ENCODE measurements around the gene SFT2D2.

SFT2D2 gene

DNA sequence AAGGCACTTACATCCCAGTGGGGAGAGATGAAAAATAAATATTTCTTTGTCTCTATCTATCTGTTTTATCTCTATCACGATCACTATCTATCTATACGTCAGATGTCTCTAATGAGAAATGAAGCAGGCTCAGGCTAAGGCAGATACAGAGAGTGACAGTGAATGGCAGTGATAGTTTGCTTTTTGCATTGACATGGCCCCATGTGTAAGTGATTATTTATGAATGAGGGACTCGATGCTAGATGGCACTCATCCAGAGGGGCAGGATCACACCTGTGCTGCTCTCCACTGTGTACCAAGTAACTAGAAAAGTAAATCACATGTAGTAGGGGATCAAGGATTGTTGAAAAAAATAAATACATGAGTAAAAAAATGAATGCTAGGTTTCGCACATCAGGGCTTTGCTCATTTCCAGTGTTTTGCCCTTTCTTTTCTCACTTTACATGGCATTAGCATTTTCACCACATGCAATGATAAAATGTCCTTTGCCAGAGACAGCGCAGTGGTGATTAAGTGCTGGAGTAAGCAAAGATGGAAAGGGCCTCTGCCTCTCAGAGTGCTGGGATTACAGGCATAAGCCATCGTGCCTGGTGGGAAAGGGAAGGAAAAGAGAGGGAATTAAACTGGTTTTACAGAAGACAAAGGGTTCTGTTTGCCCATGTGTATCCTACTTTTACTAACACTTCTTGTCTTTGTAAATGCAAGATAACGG, 71.4 kb downstream of the SFT2D2 start:
- Histone ChIP-seq H3K9ac (ENCODE audit: low read depth, low read length) (no peak overlapping the region), H3K4me1 (ENCODE audit: control insufficient read depth, insufficient read depth, low read length) (no peaks in the 10 kb centered on the region), H3K36me3 (ENCODE audit: control insufficient read depth, insufficient read depth, low read length) (no peaks in the 10 kb centered on the region), H3K4me3 (ENCODE audit: low read depth, low read length) (no peak overlapping the region), H3K27me3 (ENCODE audit: control insufficient read depth, insufficient read depth, low read length) (no peaks in the 10 kb centered on the region), H3K9me3 (ENCODE audit: control insufficient read depth, insufficient read depth, low read length) (no peaks in the 10 kb centered on the region)

GRCh38 chr1:168298446-168298845, 72.6 kb downstream of the SFT2D2 start:
- Histone ChIP-seq H3K4me3 (ENCODE audit: low read depth, low read length) (no peak overlapping the region), H3K9ac (ENCODE audit: low read depth, low read length) (no peak overlapping the region), H3K4me1 (ENCODE audit: control insufficient read depth, insufficient read depth, low read length) (no peaks in the 10 kb centered on the region), H3K27me3 (ENCODE audit: control insufficient read depth, insufficient read depth, low read length) (no peaks in the 10 kb centered on the region), H3K9me3 (ENCODE audit: control insufficient read depth, insufficient read depth, low read length) (no peaks in the 10 kb centered on the region), H3K36me3 (ENCODE audit: control insufficient read depth, insufficient read depth, low read length) (no peaks in the 10 kb centered on the region)

DNA sequence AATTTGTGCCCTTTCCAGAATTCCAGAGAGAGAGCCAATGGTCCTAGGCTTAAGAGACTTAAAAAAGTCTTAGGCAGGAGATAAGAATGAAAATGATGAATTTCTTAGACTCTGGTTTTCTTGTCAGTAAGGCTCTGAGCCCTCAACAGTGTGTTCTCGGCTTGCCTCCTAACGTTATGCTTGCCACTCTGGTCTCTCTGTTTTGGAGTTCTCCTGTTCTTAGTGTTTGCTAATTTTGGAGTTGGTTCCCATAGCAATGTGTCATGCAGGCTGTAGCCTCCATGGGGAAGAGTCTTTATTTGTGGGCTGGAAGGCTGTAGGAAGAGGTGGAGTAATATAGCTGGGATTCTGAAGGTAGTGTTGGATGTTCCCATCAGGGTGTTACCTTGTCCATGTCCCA, 74.8 kb downstream of the SFT2D2 start:
- Histone ChIP-seq H3K4me3 (ENCODE audit: low read depth, low read length) (no peak overlapping the region), H3K9me3 (ENCODE audit: control insufficient read depth, insufficient read depth, low read length) (no peaks in the 10 kb centered on the region), H3K9ac (ENCODE audit: low read depth, low read length) (no peak overlapping the region), H3K4me1 (ENCODE audit: control insufficient read depth, insufficient read depth, low read length) (no peaks in the 10 kb centered on the region), H3K36me3 (ENCODE audit: control insufficient read depth, insufficient read depth, low read length) (no peaks in the 10 kb centered on the region), H3K27me3 (ENCODE audit: control insufficient read depth, insufficient read depth, low read length) (no peaks in the 10 kb centered on the region)

DNA sequence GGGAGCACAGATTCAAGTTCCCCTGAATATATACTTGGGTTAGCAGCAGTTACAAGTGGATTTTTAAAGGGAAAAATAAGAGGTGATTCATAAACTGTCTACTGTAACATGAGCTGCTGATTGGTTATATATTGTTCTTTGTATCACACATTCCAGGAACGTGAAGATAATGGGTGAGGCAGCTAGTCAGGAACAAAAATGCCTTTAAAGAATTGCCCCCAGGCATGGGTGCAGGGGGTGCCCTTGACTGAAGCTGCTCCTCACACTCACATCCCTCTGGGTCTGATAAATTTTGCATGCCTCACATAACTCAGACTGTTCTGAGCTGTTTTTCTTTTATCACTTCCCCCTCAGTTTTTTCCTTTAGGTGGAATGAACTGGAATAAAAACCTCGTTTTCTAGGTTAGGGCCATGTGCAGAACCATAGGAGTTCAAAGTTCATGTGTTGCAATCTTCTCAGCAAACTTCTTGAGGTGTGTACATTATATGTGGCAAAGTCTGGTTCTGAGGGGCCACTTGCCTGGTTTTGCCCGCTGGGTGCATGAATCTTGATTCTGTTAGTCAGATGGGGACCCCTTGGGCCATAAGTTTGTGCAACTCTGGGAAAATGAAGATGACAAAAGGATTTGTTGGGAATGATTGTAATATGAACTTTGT, 76.0 kb downstream of the SFT2D2 start:
- Histone ChIP-seq H3K27me3 (ENCODE audit: control insufficient read depth, insufficient read depth, low read length) (no peaks in the 10 kb centered on the region), H3K9ac (ENCODE audit: low read depth, low read length) (no peak overlapping the region), H3K36me3 (ENCODE audit: control insufficient read depth, insufficient read depth, low read length) (no peaks in the 10 kb centered on the region), H3K4me3 (ENCODE audit: low read depth, low read length) (no peak overlapping the region), H3K4me1 (ENCODE audit: control insufficient read depth, insufficient read depth, low read length) (peaks cover under 1% of the 10 kb centered on the region), H3K9me3 (ENCODE audit: control insufficient read depth, insufficient read depth, low read length) (no peaks in the 10 kb centered on the region)
